ENCODE data around the gene QKI.

- TF ChIP-seq CTCF (IDR thresholded peaks at IDR 0.05) (no peak), POLR2A (IDR thresholded peaks at IDR 0.05) (no peak)
These were observed 20.5 kb downstream of the QKI start for GRCh38 chr6:163435023-163435422.

Data from lower leg skin (tissue), 3 donors.